HG03280 (cell line): ENCODE measurements around the gene FLYWCH2.

Source experiments
- ATAC-seq: cut with Tn5 transposase; IDR thresholded peaks from one replicate; pipeline ENCODE4 v1.9.1; 2021; ENCODE audit warnings: mild to moderate bottlenecking, moderate library complexity; ENCODE audit not compliant: unreplicated experiment

Gene FLYWCH2

DNA sequence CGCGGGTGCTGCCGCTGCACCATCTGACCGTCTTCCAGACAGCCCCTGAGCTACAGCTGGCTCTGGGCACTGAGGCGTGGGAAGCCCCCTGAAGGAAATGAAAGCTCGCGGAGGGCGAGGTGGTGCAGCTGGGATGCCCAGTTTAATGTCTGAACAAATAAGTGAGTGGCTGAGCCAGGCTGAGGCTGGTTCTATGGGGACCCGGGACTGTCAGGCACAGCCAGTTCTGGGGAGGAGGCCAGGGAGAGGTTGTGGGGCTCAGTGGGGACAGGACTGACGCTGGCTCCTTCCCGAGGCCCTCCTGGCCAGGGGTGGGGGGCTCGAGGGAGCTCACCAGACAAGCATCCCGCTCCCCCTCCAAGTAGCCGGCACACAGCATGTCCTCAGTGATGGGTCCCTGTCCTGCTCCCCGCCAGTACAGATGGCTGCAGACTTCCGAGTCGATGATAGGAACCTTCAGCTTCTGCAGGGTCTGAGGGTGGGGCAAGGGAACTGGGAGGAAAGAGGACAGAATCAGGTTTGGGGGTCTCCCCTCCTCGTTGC lies 29.4 kb upstream of the FLYWCH2 start:
- no peak for ATAC-seq

DNA sequence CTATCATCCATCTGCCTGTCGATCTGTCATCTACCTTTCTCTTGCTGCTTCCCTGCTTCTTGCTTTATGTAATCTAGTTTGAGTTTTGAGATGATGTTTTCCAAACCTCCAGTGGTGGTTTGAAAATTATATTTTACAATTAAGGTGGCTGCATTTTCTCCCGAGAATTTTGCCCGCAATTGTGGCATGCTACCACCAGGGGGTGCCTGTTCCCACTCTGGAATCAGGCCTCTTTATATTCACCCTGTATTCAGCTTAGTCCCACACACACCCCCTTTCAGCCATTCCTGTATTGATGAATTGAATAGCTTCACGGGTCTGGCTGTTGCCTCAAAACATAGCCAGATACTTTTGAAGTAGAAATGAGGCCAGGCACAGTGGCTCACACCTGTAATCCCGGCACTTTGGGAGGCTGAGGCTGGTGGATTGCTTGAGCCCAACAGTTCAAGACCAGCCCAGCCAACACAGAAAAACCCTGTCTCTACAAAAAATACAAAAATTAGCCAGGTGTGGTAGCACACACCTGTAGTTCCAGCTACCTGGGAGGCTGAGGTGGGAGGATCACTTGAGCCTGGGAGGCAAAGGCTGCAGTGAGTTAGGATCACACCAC lies 28.2 kb upstream of the FLYWCH2 start:
- ATAC-seq: no peak

DNA sequence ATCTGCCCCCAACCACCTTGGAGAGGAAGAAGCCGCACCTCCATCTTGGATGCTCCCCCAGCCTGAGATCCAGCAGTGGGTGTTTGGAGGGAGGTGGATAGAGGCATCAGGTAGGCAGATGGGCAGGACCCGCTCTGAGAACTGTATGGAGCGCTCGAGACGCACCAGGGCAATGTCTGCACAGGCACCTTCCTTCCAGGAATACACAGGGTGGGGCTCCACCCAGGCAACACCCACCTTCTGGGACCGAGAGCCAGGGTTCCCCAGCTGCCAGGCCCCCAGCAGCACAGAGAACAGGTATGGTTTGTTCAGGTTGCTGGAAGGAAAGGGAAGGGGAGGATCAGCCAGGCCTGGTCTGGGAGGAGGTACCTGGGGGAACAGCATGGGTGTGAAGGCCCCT lies 27.5 kb upstream of the FLYWCH2 start:
- no peak for ATAC-seq

DNA sequence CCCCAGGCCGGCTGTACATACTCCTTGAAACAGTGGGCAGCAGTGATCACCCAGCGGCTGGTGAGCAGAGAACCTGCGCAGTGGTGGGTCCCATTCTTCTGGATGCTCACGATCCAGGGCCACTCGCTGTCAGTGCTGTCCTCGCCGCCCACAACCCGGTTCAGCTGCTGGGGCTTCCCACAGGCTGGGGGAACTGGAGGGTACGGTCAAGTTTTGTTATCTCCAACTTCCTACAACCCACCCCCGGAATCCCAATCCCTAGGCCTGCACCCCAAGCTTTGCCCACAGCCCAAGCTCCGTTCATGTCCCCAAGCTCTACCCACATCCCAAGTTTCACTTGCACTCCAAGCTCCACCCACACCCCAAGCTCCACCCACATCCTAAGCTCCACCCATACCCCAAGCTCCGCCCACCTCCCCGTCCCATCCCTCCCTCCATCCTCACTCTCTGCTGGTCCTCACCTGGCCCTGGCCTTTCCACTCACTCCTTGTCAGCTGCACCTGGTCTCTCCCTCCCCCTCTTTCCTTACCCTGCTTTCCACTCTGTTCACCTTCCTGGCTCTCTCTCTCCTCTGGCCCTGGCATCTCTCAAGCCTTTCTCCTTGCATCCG lies 26.8 kb upstream of the FLYWCH2 start:
- ATAC-seq: no peak

DNA sequence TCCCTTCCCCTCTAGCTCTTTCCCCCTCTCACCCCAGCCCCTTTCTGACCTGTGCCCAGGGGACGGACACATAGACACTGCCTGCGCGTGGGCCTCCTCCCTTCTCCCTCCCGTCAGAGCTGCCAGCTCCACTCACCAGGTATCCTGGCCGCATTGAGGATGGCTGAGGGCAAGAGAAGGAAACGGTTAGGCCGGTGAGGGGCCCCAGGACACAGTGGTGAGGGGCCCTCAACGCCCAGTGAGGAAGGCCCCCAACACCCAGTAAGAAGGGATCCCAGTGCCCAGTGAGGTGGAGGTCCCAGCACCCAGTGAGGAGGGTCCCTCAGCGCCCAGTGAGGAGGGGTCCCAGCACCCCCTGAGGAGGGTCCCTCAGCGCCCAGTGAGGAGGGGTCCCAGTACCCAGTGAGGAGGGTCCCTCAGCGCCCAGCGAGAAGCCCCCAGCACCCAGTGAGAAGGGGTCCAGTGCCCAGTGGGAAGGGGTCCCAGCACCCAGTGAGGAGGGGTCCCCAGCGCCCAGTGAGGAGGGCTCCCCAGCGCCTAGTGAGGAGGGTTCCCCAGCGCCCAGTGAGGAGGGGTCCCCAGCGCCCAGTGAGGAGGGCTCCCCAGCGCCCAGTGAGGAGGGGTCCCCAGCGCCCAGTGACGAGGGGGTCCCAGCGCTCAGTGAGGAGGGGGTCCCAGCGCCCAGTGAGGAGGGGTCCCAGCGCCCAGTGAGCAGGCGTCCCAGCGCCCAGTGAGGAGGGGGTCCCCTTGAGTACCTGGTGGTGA lies 26.1 kb upstream of the FLYWCH2 start:
- no peak for ATAC-seq

DNA sequence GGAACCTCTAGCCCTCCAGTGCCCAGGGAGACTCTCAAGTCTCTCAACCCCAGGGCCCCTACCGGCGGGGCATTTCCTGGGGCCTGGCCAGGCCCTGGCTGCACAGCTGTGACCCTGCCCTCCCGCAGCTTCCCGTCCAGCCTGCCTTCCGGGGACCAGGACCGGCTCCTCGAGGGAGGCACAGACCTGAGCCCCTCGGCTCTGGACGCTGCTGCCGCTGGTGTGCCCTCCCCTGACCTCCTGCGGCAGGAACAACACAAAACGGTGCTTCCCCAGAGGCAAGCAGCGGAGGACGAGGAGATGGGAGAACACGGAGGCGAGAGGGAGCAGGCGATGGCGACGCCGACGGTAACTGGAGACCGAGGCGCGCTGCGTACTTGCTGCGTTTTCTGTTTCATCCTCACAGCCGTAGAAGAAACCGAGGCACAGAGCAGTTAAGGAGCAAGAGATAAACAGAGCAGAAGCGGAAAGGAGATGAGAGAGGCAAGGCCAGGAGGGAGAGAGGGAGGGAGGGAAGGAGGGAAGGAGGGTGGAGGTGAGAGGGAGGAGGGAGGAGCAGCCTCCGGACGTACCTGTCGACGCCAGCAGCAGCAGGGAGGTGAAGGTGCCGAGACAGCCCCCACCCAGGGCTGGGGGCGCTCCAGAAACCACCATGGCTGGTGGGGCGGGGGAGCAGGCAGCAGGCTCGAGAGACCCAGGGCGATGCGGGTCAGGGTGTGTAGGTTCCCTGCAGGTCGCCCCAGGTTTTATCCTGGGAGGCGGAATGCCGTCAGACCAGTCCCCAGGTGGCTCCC lies 25.4 kb upstream of the FLYWCH2 start, which contains the start of gene PRSS22:
Gene PRSS22 (minus strand): TSS at position 720 of the 794 bp plus-strand sequence. CDS start 66 bp downstream, at position 654.
- ATAC-seq: no peak

DNA sequence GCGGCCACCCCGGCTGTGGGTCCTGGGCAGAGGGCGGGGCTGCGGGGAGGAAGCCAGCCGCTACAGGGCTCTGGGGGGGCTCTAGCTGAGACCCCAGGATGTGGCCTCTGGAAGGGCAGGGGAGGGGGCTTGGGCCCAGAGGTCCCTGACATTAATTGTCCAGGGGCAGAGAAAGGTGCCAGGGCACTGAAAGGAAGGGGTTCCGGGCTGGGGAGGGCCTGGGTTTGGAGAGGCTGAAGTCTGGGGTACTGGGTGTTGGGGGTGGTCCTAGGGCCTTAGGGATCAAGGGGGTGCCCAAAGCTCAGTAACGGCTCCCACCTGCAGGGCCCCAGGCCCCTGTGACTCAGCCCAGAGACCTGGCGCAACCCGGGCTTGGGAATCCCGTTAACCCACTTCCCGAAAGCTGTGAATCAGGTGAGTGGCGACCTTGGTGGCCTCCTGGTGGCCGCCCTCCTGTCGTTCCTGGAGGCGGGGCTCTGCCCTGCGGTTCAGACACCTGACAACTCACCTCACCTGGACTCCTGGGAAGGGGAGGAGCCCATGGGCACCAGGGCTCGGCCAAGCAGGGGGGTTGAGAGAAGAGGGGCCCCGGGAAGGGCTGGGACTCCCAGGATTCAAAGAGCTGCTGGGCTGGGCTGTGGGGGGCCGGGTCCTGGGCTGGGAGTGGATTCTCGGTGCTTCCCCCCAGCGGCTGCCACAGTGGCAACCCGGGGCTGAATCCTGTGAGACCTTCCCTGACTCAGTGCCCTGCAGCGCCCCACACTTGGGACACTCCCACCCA lies 24.6 kb upstream of the FLYWCH2 start:
- no peak for ATAC-seq

DNA sequence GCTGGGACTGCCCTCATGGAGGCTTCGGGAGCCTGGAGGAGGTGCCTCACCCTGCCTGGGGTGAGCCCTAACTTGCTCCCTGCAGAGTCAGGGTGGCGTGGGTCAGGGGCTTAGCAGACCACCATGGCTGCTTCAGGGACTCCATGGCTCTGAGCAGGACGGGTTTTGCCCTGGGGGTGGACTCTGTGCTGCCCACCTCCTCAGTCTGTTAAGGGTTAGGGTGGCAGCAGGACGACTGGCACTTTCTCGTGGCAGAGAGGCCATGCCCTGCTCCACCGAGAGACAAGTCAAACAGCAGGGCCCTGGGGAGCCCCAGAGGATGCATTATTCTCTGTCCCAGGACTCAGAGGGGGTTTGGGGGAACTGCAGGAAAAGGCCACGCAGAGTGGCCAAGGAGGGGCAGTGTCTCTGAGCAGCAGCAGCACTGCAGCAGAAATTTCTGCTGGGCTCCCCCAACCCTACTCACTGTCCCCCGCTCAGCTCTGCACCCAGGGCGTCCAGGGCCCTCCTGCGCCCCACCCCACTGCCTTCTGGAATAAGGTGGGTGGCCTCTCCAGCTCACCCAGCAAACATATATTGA lies 23.2 kb upstream of the FLYWCH2 start:
- ATAC-seq: no peak

DNA sequence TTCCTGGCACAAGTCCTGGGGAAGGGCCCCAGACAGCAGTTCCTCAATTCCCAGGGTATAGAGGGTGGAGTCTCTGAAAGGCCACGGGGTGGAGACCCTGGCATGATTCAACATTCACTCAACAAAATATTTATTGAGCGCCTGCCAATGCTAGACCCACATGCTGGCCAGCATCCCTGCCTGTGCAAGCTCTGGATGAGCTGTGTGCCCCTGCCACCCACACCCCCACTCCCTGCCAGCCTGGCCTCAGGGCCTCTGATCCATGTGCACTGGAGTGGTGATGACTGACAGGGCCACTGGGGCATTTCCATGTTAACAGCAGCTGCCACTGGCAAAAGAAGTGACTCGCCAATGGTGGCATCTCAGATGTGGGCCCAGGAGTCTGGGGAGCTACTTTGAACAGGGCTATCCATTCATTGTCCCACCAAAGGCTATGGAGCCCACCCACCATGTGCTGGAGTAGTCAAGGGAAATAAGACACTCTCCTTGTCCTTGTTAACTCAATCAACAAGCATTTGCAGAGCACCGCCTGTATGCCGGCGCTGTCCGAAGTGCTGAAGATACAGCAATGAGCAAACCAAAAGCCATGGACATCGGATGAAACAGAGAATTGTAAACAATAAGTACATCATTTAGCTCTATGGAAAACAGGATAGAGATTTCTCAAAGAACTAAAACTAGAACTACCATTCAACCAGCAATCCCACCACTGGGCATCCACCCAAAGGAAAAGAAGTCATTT lies 22.0 kb upstream of the FLYWCH2 start:
- no peak for ATAC-seq

DNA sequence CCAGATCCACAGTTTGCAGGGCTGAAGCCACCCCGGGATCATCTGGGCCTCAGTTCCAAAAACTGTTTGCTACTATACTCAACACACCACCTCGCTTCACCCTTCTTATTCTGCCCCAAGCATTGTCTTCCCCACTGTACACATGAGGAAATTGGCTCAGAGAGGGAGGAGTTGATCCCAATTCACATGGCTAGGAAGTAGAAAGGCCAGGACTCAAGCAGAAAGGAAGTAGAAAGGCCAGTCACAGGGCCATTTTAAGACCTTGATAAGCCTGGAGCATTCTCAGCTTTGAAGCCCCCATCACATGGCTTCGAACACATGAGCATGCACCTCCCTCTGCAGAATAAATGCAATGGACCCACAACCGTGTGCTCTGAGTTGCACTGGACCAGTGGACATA lies 17.4 kb upstream of the FLYWCH2 start:
- ATAC-seq: no peak

DNA sequence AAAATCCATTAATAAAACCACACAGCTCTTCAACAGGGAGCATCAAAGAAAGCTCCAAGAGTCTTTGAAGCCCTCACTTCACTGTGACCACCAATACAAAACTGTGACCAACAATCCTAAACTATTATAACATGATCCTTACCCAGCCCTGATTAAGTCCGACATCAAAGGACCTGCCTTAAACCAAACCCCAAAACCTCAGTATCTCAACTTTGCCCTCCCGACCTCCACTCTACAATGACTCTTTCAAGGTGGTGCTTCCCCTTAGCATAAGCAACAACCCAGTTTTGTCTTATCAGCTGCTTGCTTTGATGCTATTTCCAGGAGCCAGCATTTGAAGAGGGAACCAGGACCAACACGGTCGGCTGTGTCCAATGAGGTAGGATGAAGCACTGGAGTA lies 16.6 kb upstream of the FLYWCH2 start:
- ATAC-seq: no peak

DNA sequence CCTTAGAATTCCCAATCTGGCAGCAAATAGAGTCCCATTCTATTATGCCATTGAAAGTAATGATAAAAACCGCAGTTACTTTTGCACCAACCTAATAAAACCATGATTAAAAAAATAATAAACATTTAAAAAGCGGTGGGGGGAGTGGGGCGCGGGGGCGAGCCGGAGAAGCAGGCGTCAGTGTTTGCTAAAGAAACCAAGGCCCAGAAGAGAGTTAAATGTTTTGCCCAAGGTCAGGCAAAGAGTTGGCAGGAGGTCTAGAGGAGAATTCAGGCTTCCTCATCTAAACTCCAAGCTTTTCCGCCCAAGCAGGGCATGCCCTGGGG lies 15.4 kb upstream of the FLYWCH2 start:
- ATAC-seq: no peak

DNA sequence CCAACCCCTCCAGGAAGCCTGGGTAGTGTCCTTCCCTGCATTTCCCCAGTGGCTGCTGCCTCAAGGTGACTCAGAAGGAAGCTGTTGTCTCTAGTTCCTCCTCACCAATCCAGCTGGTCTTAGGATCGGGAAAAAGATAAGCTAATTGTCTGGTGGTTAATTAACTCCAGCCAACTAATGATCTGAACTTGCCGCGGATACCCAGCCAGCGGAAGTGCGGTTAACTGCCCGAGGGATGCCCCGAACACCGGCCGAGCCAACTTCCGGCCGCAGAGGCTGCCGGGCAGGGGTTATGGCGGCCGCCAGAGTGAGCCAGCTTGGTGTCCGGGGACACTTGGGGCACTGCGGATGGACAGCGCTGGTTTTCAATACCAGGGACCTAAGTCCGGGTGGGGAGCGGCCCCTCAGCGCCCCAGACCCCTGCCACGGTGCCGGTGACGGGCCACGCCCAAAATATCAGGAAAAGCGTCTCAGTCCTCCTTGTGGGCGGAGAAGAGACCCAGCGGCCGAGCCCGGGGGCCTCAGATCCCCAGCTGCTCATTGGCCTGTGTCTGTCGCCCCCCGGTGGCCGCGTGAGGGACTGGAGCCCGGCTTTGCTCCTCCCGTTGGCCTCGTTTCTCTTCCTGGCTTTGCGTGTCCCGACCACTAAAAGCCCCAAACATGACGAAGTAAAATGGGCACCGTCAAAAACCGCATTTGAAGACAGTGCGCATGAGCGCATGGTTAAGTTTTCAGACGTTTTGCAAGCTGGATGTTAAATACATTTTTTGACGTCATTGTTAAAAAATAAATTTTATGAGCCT lies 14.8 kb upstream of the FLYWCH2 start:
- peak; percentile 90 for ATAC-seq

DNA sequence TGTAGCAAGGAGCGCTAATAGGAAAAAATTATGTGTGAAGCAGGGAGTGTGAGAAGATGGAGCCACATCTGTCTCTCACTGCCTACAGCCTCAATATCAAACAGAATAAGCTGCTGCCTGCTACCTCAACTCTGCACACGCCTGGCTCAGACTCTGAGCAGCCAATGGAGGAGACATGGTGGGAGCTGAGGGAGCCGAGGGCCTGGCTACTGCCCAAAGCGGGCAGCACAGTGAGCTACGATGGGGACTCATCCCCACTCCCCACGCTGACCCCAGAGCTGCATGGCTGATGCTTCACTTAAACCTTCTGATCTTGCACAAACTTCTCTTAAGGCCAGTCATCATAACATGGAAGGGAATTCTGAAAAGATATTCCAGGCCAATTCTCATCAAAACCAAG lies 11.1 kb upstream of the FLYWCH2 start:
- ATAC-seq: no peak

DNA sequence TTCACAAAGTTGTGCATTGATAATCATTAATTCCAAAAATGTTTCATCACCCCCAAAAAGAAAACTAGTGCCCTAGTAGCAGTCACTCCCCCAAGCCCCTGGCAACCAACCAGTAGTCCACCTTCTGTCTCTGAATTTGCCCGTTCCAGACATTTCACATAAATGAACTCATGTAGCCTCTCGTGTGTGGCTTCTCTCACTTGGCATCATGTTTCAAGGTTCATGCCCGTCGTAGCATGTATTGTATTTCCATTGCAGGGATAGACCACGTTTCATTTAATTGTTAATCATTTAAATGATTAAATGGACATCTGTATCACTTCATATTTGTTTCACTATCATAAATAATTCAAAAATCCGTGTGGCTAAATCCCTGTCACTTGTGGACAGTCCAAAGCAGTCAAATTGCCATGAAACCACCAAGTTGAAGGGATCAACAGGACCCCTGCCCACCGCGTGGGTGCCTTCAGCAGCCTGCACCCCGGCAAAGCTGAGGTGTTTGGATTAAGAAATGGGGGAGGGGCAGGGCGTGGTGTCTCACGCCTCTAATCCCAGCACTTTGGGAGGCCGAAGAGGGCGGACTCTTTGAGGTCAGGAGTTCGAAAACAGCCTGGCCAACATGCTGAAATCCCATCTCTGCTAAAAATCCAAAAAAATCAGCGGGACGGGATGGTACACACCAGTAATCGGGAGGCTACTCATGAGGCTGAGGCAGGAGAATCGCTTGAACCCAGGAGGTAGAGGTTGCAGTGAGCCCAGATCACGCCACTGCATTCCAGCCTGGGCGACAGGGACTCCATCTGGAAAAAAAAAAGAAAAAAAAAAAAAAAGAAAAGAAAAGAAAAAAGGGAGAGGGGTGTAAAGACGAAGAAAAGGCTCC lies 8.7 kb upstream of the FLYWCH2 start:
- ATAC-seq: no peak

DNA sequence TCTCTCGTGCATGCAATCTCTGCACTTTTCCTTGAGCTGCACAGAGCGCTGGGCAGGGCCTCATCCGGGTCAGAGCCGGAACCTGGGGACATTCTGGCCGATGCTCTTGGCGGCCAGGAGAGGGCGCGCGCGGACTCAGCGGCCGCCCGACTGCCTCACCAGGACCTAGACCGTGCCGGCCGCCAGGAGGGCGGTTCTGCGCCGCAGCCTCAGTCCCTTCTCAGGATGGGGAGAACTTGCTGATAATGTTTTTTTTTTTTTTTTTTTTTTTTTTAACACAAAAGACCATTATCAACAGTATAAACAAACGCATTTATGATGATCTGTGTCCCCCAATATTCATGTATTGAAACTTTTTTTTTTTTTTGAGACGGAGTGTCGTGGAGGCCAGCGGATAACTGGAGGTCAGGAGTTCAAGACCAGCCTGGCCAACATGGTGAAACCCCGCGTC lies 8.1 kb upstream of the FLYWCH2 start:
- ATAC-seq: peak; percentile 76

DNA sequence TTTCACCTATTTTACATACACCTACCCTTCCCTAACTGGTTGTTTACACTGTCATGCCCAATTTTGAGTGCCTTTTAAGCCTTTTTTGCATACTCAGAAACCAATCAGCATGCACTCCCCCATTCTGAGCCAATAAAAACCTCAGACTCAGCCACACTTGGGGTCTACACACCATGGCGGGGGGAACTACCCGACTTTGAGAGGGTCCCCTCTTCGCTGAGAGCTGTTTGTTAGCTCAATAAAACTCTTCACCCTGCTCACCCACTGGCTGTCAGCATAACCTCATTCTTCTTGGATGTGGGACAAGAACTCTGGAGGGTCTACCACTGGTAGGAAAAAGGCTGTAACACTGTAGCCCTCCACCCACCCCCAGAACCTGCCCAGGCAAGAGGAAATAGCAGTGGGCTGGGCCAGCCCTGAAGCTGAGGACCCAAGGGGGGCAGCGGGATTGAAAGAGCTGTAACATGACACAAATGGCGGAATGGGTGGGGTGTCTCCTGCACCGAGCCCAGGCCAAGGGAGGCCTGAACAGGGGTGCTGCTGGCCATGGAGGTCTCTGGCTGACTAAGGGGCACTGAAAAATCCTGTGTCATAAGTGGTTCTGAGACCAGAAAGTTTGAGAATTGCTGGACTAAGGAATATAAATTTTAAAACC lies 3.0 kb upstream of the FLYWCH2 start:
- no peak for ATAC-seq
